Thymus (tissue), 11 donors: Measurements from ENCODE around the gene CELF4. TPM values are rescaled to one million over a fixed set of nuclear protein-coding genes. Genes with fewer than 3 reads are reported as not detected.

Source experiments
- DNase-seq, 9 donors: peaks; one replicate each; pipeline ENCODE4 v3.0.0-alpha.2; 2013; ENCODE audit warnings: low spot score in 9 of 9, low read depth in 6 of 9, missing footprints in 1 of 9
- H3K27ac ChIP-seq, 2 donors: one replicate each; pipeline ENCODE4 v1.5.1; 2013; ENCODE audit warnings: control low read depth in 1 of 2, low read depth in 1 of 2, low read length in 1 of 2, mild to moderate bottlenecking in 1 of 2, moderate library complexity in 1 of 2
- H3K27me3 ChIP-seq, 2 donors: one replicate each; pipeline ENCODE4 v1.5.1; 2013; ENCODE audit warnings: low read length in 1 of 2; ENCODE audit not compliant: control insufficient read depth in 2 of 2, insufficient read depth in 1 of 2
- H3K36me3 ChIP-seq, 2 donors: one replicate each; pipeline ENCODE4 v1.5.1; 2013; ENCODE audit warnings: low read length in 1 of 2, mild to moderate bottlenecking in 1 of 2, moderate library complexity in 1 of 2; ENCODE audit not compliant: control insufficient read depth in 2 of 2, insufficient read depth in 2 of 2
- H3K4me1 ChIP-seq, 2 donors: one replicate each; pipeline ENCODE4 v1.5.1; 2013; ENCODE audit warnings: low read length in 2 of 2; ENCODE audit not compliant: control insufficient read depth in 2 of 2, insufficient read depth in 2 of 2
- H3K4me3 ChIP-seq, 2 donors: one replicate each; pipeline ENCODE4 v1.5.1; 2013; ENCODE audit warnings: low read length in 2 of 2, control low read depth in 1 of 2, mild to moderate bottlenecking in 1 of 2
- H3K9me3 ChIP-seq, 2 donors: one replicate each; pipeline ENCODE4 v1.5.1; 2013; ENCODE audit warnings: low read length in 1 of 2, mild to moderate bottlenecking in 1 of 2; ENCODE audit not compliant: control insufficient read depth in 2 of 2, insufficient read depth in 1 of 2
- WGBS: extraction: QIAGEN DNeasy Blood & Tissue Kit; methylation state at CpG from one replicate; pipeline ENCODE4 v1.1.7; 2013; 5-methylcytosine and 5-hydroxymethylcytosine counted together
- polyA plus RNA-seq: library from polyadenylated mRNA; stranded (reverse); fragments of 200-250 nt; gene quantifications from one replicate; pipeline ENCODE4 v1.2.3, GENCODE V29; 2013
- total RNA-seq: library from RNA; stranded (reverse); fragments of 120-200 nt; gene quantifications from one replicate; pipeline ENCODE4 v1.2.4, GENCODE V29; 2013
- donor health status: healthy.

The CELF4 gene
- total and polyA plus RNA-seq, 2 donors = 0.05 to 0.39 TPM

GRCh38 chr18:37260367-37261093 is 305.1 kb downstream of the CELF4 start:
- no peaks in the 10 kb centered on the region for H3K9me3 ChIP-seq
- no peaks in the 10 kb centered on the region for H3K36me3 ChIP-seq
- DNase-seq = no peak
- no peaks in the 10 kb centered on the region for H3K4me1 ChIP-seq
- no peak overlapping the region for H3K4me3 ChIP-seq
- 86% methylated on average over 10 of the region's 10 CpGs for WGBS
- no peak overlapping the region for H3K27ac ChIP-seq
- H3K27me3 ChIP-seq = peaks cover 2 to 30% of the 10 kb centered on the region in 2 donors

- peaks cover 4 to 38% of the 10 kb centered on the region in 2 donors for H3K27me3 ChIP-seq
- no peaks in the 10 kb centered on the region for H3K4me1 ChIP-seq
- no peaks in the 10 kb centered on the region for H3K36me3 ChIP-seq
- H3K27ac ChIP-seq = no peak overlapping the region
- no peak for DNase-seq
- no peak overlapping the region for H3K4me3 ChIP-seq
- 83% methylated on average over 5 of the region's 5 CpGs for WGBS
- no peaks in the 10 kb centered on the region for H3K9me3 ChIP-seq
Observed at GRCh38 chr18:37259711-37260110, 305.9 kb downstream of the CELF4 start.

GRCh38 chr18:37258819-37259218 is 306.8 kb downstream of the CELF4 start:
- H3K27me3 ChIP-seq = peaks cover 12 to 45% of the 10 kb centered on the region in 2 donors
- WGBS = 67% methylated on average over 11 of the region's 11 CpGs
- H3K4me1 ChIP-seq = no peaks in the 10 kb centered on the region
- H3K36me3 ChIP-seq = no peaks in the 10 kb centered on the region
- H3K27ac ChIP-seq = no peak overlapping the region
- no peak for DNase-seq
- H3K4me3 ChIP-seq = no peak overlapping the region
- H3K9me3 ChIP-seq = no peaks in the 10 kb centered on the region

GRCh38 chr18:37258131-37258530 is 307.5 kb downstream of the CELF4 start:
- no peak for DNase-seq
- Histone ChIP-seq H3K27ac (no peak overlapping the region), H3K9me3 (no peaks in the 10 kb centered on the region), H3K4me1 (peaks cover 0 to 2% of the 10 kb centered on the region in 2 donors), H3K36me3 (no peaks in the 10 kb centered on the region), H3K4me3 (no peak overlapping the region), H3K27me3 (peaks cover 18 to 52% of the 10 kb centered on the region in 2 donors)
- 46% methylated on average over 9 of the region's 9 CpGs for WGBS

DNA sequence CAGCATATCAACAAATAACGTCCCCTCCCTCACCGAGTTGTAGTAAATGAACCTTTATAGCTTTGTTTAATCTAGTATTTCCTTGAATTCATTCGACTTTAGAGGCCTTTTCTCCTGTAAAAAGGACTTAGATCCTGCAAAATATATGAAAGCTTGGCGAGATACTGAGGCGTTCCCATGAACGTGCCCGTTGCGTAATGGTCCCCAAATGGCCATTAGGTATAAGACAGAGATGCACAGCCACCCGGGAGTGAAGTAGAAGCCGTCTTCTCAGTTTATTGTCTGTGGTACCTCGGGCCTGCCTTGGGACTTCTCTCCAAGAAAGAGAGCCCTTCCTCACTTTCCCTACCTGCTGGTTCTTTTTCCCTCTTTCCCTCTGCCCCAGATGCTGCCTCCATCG is 310.6 kb downstream of the CELF4 start:
- no peaks in the 10 kb centered on the region for H3K9me3 ChIP-seq
- no peak for DNase-seq
- peaks cover 26 to 77% of the 10 kb centered on the region in 2 donors for H3K27me3 ChIP-seq
- WGBS = 85% methylated on average over 12 of the region's 12 CpGs
- no peaks in the 10 kb centered on the region for H3K36me3 ChIP-seq
- peaks cover 0 to 2% of the 10 kb centered on the region in 2 donors for H3K4me1 ChIP-seq
- no peak overlapping the region for H3K27ac ChIP-seq
- H3K4me3 ChIP-seq = no peak overlapping the region

GRCh38 chr18:37254236-37254754 is 311.3 kb downstream of the CELF4 start:
- 9% methylated on average over 49 of the region's 49 CpGs for WGBS
- peak overlapping the region in 1 of 2 donors; percentile 33 for H3K4me3 ChIP-seq

GRCh38 chr18:37253394-37254235 is 312.0 kb downstream of the CELF4 start:
- DNase-seq = peak in 1 of 9 donors; percentile 20
- H3K27me3 ChIP-seq = peaks cover 26 to 76% of the 10 kb centered on the region in 2 donors
- H3K9me3 ChIP-seq = no peaks in the 10 kb centered on the region
- H3K36me3 ChIP-seq = no peaks in the 10 kb centered on the region
- H3K4me1 ChIP-seq = peaks cover 0 to 2% of the 10 kb centered on the region in 2 donors
- H3K4me3 ChIP-seq = peak overlapping the region in 1 of 2 donors; percentile 33
- H3K27ac ChIP-seq = no peak overlapping the region
- 7% methylated on average over 83 of the region's 83 CpGs for WGBS

More at GRCh38 chr18:37254236-37254754, 311.3 kb downstream of the CELF4 start:
- Histone ChIP-seq H3K9me3 (no peaks in the 10 kb centered on the region), H3K27me3 (peaks cover 26 to 75% of the 10 kb centered on the region in 2 donors), H3K27ac (no peak overlapping the region), H3K36me3 (no peaks in the 10 kb centered on the region), H3K4me1 (peaks cover 0 to 2% of the 10 kb centered on the region in 2 donors)
- DNase-seq = no peak

DNA sequence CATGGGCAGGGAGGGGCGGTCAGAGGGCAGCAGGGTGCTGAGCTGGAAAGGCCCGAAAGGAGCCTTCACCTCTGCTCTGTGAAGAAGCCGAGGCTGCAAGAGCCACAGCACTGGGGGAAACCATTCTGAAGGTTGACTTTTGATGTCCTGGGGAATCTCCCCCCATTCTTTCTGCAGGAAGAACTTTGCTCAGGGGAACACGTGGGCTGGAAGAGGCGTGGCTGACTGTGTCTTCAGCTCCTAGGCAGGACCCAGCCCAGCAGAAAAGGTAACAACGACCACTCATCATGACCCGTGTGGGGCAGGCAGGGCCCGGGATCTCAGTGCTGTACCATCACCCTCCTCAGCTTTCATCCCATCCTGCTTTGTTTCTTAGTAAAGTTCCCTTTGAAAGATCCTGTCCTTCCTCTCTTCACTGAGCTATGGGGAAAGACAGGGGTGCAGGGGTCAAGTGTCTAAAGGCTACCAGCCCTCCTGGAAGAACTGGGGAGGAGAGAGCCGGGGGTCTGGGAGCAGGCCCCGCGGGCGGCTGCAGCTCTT is 312.7 kb downstream of the CELF4 start:
- no peak overlapping the region for H3K4me3 ChIP-seq
- 68% methylated on average over 12 of the region's 12 CpGs for WGBS
- no peaks in the 10 kb centered on the region for H3K9me3 ChIP-seq
- no peak overlapping the region for H3K27ac ChIP-seq
- peaks cover 0 to 2% of the 10 kb centered on the region in 2 donors for H3K4me1 ChIP-seq
- DNase-seq = no peak
- peaks cover 26 to 75% of the 10 kb centered on the region in 2 donors for H3K27me3 ChIP-seq
- no peaks in the 10 kb centered on the region for H3K36me3 ChIP-seq
